ENCODE results near the gene ATOH8. TPM values are rescaled to one million over a fixed set of nuclear protein-coding genes. Genes with fewer than 3 reads are reported as not detected.

Gene ATOH8
- total RNA-seq, 1 donor from 2014 or later: 4.4 TPM

DNA sequence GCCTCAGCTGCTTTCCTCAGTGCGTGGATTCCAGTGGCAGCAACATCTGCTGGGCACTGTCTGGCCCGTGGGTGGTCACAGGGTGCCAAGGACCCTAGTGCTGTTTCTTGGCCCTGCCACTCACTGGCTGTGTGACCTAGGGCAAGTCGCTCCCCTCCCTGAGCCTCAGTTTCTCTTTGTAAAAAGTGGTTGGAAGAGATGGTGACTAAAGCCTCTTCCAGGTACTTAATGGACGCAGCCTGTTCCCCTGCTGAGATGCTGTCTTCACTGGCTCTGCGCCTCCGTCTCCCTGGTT is 42.2 kb downstream of the ATOH8 start:
- DNase-seq (ENCODE audit: extremely low read depth, low read depth, low spot score): no peak

DNA sequence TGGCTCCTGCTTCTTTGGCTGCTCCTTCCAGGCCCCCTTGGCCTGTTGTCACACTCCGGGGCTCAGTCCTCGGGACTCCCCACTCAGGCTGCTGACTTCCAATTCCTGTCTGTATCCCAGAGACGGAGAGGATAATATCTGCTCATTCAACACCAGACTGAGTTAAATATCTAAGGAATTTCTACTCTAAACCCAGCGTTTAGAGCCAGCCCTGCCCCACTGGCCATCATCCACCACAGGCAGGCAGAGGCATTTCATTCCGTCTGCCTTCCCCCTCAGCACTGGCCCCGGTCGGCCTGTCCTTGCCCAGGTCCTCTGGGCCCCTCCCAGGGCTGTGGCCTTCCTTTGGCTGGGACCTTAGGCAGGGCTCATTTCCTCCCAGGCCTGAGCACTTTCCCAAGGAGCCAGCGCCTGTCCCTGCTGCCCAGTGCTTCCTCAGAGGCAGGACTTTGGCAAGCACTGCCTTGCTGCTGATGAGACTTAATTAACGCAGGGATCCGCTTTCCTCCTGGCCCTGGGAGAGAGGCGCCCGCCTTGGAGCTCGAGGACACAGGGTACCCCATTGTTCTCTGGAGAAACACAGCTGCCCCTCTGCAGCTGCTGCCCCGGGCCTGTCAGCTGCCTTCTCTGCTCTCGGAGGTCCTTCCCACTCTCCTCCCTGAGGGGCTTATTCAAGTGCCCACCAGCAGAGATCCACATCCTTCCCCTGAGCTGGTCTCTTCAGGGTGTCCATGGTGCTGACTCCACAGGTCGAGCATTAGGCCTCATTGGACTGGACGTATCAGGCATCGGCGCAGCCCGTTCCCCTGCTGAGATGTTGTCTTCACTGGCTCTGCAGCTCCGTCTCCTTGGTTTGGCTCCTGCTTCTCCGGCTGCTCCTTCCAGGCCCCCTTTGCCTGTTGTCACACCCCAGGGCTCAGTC is 42.8 kb downstream of the ATOH8 start:
- no peak for DNase-seq (ENCODE audit: extremely low read depth, low read depth, low spot score)

DNA sequence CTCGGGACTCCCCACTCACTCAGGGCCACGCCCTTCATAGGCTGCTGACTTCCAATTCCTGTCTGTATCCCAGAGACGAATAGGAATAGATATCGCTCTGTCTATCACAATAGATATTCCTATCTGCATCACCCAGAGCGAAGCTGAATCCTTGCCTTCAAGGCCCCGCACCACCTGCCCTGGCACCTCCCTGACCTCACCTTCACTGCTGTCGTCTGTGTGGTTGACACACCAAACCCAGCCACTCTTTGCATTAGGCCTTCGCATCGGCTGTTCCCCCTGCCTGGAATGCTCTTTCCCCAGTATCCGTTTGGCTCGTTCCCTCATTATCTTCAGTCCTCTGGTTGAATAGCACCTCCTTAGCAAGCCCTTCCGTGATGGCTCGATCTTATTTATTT is 43.5 kb downstream of the ATOH8 start:
- no peak for DNase-seq (ENCODE audit: extremely low read depth, low read depth, low spot score)

GRCh38 chr2:85797921-85798320 is 44.1 kb downstream of the ATOH8 start:
- no peak for DNase-seq (ENCODE audit: extremely low read depth, low read depth, low spot score)

GRCh38 chr2:85799215-85799956 is 45.6 kb downstream of the ATOH8 start:
- no peak for DNase-seq (ENCODE audit: extremely low read depth, low read depth, low spot score)

GRCh38 chr2:85800586-85800985 is 46.8 kb downstream of the ATOH8 start:
- no peak for DNase-seq (ENCODE audit: extremely low read depth, low read depth, low spot score)

- no peak for DNase-seq (ENCODE audit: extremely low read depth, low read depth, low spot score)
Measured at GRCh38 chr2:85801871-85802270, 48.1 kb downstream of the ATOH8 start.

DNA sequence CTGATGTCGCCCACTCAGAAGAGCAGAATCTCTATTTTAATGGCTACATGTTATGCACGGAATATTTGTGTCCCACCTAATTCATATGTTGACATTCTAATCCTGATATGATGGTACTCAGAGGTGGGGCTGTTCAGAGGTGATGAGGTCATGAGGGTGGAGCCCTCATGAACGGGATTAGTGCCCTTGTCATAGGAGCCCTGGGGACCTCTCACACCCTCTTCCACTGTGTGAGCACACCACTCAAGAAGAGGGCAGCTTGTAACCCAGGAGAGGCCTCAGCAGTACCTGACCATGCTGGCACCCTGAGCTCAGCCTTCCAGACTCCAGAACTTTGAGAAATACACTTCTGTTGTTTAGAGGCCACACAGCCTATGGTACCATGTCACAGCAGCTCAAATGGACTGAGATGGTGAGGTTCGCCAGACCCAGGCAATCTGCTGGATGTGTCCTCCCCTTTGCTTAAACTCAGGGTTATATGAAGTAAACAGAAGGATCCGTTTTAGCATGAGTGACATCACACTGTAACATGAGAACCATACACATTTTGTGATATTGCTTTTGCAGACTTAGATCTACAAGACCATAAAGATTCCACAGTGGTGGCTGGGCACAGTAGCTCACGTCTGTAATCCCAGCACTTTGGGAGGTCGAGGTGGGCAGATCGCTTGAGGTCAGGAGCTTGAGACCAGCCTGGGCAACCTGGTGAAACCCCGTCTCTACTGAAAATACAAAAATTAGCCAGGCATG is 48.7 kb downstream of the ATOH8 start:
- DNase-seq (ENCODE audit: extremely low read depth, low read depth, low spot score): no peak

DNA sequence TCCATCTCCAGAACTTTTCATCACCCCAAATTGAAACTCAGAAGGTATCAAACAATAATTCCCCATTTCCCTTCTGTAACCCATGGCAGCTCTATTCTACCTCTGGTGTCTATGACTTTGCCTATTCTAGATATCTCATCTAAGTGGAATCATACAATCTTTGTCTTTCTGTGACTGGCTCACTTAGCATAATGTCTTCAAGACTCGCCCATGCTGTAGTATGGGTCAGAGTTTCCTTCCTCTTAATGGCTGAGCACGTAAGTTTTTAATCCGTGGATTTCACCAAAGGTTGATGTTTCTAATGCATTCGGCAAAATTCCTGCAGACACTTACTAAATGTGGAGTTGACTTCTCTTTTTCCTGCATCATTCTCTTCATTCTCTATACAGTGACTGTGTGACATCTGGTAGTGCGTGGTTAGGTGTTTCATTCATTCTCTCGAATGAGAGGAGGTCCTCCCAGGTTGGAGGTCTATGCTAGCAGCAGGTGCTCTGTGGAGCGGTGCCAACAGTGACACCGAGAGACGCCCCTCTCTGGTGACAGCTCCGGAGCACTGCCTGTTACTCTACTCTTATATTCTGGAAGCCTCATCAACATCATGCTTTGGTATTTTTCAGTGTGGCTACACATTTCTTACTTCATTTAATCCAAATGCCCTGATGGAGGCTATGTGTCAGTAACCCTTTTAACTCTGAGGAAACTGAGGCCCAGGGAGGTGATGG is 50.1 kb downstream of the ATOH8 start:
- no peak for DNase-seq (ENCODE audit: extremely low read depth, low read depth, low spot score)

DNA sequence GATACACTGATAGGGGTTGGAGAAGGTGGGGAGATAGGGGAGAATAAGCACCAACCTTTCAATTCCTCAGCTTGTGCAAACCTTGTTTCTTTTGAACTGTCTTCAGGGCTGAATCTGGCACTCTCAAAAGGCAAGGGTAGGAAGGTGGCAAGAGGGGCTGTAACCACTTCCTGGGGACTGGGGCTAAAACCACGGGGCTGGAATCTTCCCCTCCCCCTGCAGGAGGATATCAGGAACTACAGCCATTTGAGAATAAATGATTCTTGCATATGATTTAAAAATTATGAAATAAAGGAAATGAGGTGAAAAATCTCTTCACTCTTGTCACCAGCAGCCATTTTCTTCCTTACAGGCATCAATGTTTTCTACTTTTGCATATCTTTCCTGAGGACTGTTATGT is 50.8 kb downstream of the ATOH8 start:
- DNase-seq (ENCODE audit: extremely low read depth, low read depth, low spot score): no peak

DNA sequence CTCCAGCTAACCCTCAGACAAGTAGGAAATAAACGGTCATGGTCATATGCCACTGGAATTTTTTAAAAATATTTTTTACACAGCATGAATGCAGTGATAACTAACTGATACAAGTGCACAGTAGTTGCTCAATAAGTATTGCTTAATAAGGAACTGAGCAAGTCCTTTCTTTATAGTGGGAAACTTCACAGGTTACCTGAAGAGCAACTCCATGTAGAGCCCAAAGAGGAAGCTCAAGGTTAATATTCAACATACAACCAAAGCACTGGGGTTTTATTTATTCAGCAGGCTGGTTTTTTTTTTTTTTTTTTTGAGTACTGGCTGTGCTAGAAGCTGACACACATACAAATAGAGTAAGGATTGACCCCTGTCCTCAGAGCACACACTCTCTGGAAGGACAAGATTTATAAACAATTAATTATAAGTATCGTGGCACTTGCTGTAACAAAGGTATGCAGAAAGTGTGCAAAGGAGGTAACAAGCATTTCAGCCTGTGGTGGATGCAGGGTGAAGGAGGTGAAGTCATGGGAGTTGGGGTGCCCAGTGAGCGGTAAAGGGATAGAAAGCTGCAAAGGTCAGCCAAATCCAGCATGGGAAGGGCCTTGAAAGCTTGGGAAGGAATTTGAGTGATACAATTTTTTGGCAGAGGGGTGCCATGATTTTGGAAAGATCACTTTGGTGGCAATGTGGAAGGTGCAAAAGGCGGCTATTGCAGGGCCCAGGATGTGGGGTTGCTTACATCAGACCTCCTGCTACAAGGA is 52.7 kb downstream of the ATOH8 start:
- DNase-seq (ENCODE audit: extremely low read depth, low read depth, low spot score): no peak

DNA sequence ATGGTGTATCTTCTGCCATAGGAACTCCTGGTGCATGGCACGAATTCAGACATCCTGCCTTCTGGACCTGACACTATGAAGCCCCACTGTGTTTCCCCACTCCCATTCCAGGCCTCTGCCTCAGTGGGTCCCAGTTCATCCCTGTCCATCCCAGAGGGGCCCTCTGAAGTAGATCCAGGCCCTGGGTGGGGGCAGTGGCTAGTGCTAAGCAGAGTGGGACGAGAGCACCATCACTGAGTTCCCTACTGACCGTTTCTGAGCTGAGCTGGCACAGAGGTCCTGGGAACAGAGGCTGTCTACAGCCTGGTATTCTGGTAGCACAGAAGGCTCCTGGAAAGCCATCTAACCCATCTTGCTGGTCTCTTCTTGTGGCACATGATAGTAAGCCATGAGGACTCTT is 54.0 kb downstream of the ATOH8 start:
- no peak for DNase-seq (ENCODE audit: extremely low read depth, low read depth, low spot score)

DNA sequence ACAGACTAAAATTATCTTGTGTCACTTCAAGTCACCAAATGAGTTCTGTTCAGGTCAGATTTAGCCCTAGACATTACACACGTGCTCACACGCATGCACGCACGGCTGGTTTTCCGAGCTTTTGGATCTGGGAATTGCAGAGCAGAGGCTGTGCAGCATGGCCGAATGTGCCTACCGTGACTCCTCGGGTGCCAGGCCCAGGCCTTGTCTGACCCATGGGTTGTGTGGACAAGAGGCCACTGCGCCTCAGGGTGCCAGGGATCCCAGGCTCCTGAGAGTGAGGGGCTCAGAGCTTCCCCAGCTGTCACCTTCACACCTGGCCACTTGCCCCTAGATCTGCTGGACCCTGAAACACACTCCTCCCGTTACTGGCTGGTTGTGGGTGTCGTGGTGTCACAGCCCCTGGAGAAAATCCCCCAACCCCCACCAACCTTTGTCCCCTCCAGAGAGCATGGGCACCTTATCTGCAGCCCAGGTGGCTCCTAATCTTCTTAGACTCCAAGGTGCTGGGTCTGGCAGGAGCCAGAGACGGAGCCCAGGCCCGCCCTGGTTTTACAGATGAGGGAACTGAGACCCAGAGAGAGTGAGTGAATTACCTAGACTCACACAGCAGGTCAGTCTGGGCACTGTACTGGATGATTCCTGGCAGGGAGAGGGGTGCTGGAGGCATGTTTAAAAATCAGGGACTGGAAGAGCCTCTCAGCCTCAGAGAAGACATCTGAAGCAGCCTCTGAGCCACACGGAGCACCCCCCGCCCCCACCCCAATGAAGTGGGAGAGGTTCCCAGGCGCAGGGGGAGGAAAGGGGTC is 56.8 kb downstream of the ATOH8 start:
- DNase-seq (ENCODE audit: extremely low read depth, low read depth, low spot score): no peak

DNA sequence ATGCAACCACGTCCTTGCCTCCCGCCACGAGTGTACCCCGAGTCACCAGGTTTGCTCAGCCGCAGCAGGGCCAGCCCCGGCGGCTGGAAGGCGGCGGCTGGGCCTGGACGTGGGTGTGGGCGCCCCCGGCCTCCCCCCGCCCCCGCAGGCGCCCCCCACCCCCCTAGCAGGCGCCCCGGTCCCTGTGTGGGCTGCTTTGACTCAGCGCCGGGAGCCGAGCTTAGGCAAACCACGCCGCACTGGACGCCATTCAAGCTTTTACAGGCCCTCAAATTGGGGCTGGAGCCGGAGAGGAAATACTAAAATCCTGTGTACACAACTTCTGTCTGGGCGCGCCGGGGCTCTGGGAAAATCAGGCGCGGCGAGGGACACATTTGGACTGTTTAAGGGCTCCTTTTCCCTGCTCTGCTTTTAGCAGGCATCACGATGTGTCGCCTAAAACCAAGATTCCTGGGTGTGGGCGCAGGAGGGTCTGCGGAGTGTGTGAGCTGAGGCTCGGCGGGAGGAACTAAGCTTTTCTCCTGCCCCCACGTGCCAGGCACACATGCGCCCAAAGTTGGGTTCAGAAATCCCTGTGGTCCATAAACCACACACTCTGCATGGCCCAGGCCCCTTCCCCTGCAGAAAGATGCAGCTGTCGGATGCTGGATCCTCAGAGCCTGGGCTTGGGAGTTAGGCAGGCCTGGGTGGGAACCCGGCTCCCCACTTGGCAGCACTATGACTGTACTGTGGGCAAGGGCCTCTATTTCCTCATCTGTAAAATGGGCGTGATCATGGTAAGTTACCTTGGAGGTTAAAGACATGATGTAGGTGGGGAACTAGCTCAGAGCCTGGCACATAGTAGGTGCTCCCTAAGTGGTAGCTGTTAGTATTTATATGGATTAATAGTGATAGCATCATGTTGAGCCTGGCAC is 57.6 kb downstream of the ATOH8 start:
- DNase-seq (ENCODE audit: extremely low read depth, low read depth, low spot score): no peak

DNA sequence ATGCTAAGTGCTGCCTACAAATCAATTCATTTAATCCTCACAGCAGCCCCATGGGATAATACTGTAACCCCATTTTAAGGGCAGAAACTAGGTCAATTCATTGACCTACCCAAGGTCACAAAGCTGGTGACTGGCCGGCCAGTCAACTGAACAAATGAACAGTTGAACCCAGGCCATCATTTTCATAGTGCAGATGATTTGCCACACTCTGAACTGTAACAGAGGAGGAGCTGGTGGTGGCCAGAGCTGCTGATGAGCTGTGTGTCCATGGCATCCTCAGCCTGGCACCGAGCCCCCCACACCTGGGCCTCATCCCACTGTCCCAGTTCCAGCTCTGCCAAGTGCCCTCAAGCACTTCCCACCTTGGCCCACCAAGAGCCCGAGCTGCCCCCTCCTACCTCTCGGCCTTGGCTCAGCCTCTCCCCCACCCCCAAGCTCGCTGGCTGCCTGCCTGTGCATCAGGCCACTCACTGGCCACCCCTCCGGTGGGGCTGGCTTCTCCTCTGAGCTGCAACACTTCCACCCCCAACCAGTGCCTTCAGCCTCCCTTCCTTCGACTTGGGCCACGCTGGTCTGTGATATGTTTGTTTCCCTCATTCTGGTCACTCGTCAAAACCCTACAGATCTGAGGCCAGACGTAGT is 58.4 kb downstream of the ATOH8 start:
- DNase-seq (ENCODE audit: extremely low read depth, low read depth, low spot score): no peak

- DNase-seq (ENCODE audit: extremely low read depth, low read depth, low spot score): no peak
Measured at GRCh38 chr2:85813211-85813981, 59.6 kb downstream of the ATOH8 start.
